COLO668 (cell line): ENCODE measurements around the gene MAP2K1.
"Not testable (repeated sequence)": the region's sequence is repeated elsewhere in the genome, so short reads cannot be mapped to it uniquely, and the experiment has no call there.

Experiments
- DNase-seq: peaks from one replicate; lab custom pipeline; 2025; ENCODE audit not compliant: unreplicated experiment; lab: John Stamatoyannopoulos, UW

MAP2K1 gene

DNA sequence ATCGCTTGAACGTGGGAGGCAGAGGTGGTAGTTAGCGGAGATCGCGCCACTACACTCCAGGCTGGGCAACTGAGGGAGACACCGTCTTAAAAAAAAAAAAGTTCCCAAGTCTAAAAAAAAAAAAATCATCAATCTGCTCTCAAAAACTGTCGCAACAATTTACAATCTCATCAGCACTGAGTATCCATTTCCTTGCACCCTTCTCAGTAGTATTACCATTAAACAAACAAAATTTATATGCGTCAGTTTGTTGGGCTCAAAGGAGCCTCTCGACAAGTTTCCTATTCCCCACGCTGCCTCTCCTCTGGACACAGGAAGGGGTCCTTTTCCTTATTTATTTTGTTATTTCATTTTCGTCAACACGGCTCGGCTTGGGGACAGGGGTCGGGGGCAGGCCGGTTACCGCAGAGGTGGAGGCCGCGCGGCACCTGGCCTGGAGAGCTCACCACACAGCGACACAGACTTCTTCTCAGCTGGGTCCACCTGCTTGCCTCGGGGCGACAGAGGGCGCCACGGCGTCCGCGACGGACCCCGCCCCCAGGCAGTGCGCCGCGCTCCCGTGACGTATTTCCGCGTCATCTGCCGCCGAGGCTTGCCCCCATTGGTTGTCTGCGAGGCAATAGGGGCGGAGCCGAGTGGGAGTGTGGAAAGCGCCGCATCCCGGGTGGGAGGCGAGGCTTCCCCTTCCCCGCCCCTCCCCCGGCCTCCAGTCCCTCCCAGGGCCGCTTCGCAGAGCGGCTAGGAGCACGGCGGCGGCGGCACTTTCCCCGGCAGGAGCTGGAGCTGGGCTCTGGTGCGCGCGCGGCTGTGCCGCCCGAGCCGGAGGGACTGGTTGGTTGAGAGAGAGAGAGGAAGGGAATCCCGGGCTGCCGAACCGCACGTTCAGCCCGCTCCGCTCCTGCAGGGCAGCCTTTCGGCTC lies at the start of gene MAP2K1:
TSS of gene MAP2K1 (plus strand) at position 709 of the 920 bp plus-strand sequence. CDS start 436 bp downstream, outside the sequence.
- DNase-seq = peak; percentile 98

DNA sequence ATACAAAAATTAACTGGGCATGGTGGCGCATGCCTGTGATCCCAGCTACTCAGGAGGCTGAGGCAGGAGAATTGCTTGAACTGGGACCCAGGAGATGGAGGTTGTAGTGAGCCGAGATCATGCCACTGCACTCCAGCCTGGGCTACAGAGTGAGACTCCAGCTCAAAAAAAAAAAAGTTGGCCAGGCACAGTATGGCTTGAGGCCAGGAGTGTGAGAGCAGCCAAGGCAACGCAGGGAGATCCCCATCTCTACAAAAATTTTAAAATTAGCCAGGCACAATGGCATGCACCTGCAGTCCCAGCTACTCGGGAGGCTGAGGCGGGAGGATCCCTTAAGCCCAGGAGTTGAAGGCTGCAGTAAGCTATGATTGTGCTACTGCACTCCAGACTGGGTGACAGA lies 38.2 kb upstream of the MAP2K1 start:
- not testable (repeated sequence) for DNase-seq

DNA sequence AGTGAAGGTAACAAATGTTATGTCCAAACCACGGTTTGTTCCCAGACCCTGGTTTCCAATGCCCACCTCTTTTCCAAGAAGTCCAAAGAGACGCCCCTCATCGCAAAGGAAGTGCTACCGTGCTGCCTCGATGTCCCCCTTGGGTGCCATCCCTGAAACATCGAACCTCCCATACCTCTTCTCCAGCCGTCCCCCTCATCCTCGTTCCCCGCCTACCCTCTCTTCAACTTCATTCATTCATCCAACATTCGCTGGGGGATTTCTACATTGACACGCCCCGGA lies 30.7 kb upstream of the MAP2K1 start:
- DNase-seq = no peak

DNA sequence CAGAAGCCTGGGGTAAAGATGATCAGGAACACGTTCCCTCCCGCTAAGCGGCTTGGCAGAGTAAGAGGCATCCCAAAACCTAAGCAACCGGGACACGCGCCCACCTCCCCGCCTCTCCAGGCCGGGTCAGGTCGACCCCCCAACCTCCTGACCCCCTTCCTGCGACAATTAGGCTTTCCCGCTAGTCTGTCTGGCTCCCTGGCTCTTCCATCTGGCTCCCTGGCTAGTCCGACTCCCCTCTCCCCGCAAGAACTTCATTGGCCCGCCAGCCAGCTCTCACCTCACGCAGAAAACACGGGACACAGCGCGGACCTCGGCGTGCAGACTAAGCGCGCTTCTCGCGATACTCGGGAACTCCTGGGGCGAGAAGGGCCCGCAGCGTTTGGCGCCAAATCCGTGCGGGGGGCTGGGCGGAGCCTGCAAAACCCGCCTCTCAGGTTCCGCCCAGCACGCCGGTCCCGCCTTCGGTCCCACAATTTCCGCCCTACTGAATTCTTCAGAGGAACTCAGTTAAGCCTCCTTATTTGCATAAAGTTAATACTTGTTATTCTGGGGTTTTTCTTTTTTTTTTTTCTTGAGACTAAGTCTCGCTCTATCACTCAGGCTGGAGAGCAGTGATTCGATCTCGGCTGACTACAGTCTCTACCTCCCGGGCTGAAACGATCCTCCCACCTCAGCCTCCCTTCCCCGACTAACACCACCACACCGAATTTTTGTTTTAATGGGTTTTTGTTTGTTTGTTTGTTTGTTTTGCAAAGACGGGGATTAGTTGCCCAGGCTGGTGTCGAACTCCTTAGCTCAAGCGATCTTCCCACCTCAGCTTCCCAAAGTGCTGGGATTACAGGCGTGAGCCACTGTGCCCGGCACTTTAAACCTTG lies 30.1 kb upstream of the MAP2K1 start, which contains the start of gene TIPIN:
TSS of gene TIPIN (minus strand) at position 327 of the 878 bp plus-strand sequence. CDS start 3,738 bp downstream, outside the sequence.
- peak; percentile 98 for DNase-seq

DNA sequence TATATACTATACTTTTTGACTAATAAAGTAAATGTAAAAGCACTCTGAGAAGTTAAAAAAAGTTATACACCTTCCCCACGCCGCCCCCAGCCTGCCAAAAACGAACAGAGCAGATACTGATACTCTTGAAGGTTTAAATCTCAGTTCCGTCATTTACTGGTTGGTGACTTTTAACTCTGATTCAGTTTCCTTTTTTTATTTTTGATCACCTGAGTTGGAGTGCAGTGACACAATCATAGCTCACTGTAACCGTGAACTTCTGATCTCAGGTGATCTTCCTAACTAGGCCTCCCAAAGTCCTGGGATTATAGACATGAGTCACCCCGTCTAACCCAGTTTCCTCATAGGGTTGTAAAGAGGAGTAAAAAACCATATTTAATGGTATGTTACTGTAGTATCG lies 27.0 kb upstream of the MAP2K1 start:
- DNase-seq = no peak

DNA sequence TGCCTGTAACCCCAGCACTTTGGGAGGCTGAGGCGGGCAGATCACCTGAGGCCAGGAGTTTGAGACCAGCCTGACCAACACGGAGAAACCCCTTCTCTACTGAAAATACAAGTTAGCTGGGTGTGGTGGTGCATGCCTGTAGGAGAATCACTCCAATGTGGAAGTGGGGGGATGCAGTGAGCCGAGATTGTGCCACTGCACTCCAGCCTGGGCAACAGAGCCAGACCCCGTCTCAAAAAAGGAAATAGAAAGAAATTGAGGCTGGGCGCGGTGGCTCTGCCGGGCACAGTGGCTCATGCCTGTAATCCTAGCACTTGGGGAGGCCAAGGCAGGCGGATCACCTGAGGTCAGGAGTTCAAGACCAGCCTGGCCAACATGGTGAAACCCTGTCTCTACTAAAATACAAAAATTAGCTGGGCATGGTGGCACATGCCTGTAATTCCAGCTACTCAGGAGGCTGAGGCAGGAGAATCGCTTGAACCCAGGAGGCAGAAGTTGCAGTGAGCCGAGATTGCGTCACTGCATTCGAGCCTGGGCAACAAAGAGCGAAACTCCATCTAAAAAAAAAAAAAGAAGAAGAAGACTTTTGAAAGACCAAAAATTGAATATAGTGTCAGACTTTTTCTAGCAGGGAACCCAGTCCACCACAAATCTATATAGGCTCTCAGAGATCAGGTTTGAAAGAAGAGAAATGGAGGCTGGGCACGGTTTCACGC lies 24.8 kb upstream of the MAP2K1 start:
- not testable (repeated sequence) for DNase-seq

DNA sequence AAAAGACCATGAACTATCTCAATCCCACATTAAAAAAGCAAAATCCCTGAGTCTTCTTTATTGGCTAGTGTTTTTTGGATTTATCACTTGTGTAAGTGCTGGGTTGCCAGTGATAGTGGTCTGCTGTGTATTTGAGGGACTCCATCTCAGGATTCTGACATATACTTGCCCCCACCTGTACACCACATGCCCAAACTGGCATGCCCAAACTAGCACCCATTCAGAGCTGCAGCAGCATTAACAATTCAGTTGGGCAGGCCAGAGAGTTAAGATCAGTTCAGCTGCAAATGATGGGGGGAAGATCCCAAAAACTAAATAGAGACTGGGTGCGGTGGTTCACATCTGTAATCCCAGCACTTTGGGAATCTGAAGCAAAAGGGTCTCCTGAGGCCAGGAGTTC lies 23.9 kb upstream of the MAP2K1 start:
- DNase-seq = no peak

DNA sequence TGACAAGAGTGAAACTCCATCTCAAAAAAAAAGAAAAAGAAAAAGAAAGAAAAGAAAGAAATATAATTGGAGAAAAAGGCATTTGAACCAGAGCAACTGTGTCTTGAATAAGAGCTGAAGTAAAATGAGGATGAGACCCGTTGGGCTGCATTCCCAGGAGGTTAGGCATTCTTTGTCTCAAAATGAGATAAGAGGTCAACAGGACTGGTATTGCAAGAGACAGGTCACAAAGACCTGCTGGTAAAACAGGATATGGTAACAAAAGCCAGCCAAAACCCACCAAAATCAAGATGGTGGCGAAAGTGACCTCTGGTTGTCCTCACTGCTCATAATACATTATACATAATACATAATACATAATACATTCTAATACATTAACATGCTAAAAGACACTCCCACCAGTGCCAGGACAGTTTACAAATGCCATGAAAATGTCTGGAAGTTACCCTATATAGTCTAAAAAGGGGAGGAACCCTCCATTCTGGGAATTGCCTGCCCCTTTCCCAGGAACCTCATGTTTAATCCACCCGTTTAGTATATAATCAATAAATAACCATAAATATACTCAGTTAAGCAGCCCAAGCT lies 21.7 kb upstream of the MAP2K1 start:
- no peak for DNase-seq

DNA sequence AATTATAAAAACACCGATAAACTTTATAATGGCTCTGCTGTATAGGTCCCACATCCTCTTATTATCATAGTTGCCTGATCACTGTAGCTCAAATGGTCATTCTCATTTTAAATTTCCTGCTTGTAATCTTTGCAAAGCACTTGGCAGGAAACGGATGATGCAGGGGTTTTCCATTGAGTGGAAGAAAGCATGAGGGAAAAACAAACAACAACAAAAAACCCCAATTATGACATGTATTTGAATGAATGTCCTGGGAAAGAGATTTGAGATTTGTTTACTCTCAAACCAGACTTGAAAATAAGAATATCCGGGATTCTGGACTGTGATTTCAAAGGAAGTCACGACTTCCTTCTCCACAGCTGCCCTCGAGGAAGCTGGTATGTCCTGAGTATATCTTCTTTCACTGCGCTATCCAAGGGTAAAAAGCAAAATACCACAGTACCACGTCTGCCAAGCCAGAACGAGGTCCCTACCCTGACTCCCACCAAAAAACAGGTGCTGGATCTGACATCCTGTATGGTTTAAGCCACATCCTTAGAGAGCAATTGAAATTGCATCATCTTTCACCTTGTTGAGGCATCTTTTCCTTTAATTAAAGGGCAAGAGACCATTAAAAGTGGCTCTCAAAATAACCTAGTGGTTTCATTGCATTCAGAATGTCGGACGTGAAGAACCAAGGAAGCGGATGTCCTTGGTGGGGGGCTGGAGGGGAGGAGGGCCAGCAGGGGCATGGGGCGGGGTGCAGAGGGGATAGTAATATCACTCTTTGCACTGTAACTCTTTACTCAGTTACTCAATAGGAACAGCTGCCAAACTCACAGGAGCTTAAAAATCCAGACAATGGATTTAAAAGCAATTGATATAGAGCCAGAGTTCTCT lies 16.7 kb upstream of the MAP2K1 start:
- DNase-seq = no peak

DNA sequence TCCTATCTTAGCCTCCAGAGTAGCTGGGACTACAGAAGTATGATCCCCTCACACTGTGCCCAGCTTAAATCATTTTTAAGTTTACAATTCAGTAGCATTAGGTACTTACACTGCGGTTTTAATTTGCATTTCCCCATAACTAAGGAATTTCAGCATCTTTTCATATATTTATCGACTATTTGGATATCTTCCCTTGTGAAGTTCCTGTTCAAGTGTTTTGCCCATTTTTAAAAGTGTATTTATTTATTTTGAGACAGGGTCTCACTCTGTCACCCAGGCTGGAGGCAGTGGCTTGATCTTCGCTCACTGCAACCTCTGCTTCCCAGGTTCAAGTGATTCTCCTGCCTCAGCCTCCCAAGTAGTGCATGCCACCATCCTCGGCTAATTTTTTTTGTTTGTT lies 12.5 kb upstream of the MAP2K1 start:
- DNase-seq = no peak

DNA sequence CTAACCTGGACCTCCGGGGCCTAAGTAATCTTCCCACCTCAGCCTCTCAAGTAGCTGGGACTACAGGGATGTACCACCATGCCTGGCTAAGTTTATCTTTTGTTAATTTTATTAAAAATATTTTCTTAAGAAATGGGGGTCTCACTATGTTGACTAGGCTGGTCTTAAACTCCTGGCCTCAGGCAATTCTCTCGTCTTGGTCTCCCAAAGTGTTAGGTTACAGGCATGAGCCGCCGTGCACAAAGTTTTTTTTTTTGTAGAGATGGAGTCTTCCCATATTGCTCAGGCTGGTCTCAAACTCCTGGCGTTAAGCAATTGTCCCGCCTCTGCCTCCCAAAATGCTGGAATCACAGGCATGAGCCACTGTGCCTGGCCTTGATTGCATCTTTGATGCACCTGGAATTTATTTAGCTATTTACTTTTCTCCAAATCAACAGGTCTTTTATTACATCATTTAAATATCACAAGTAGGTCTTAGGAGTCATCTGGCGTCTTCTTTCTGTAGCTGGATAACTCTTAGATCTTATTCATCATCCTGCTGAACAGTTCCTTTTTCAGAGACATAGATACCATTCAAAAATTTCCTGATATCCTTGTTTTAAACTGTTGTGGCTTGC lies 7.8 kb upstream of the MAP2K1 start:
- no peak for DNase-seq

DNA sequence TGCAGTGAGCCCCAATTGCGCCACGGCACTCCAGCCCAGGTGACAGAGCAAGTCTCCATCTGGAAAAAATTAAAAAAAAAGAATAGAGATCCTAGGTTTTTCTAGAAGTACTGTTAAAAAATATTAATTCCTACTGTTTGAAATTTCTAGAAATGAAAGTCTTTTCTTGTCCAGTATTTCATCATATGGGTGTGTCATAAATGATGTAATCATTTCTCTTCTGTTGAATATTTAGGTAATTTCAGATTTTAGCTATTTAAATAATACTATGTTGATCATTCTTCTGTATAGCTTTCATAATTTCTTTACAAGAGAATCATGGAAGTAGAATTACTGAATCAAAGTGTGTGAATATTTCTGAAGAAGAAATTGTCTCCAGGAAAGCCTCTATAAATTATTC lies 5.3 kb upstream of the MAP2K1 start:
- DNase-seq = not testable (repeated sequence)

DNA sequence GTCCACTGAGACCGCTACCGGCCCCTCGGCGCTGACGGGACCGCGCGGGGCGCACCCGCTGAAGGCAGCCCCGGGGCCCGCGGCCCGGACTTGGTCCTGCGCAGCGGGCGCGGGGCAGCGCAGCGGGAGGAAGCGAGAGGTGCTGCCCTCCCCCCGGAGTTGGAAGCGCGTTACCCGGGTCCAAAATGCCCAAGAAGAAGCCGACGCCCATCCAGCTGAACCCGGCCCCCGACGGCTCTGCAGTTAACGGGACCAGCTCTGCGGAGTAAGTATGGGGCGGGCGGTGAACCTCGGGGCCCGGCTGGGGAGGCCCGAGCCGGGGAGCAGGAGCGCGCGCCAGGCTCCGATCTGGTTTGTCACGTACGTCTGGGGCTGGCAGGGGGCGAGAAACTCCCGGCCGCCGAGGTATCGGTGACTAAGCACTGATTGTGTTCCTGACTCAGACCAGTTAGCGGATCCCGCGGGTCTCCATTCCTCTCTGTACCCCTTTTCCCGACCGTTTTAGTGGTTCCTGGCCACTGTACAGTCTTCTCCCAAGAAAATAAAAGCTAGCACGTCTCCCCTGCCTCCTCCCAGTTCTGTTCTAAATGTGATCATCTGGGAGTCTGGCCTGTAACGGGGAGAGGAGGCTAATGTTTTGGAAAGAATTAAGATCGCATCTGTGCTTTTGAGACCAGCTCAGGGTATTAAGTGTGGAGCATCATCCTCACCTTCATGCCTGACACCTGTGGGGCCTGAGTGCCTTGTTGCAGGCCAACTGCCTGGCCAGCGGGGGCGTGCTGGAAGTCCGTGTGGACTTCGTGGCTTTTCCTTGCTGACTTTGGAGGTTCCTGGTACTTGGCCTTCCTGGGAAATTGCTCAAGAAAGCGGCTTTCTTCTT lies 691 bp downstream of the MAP2K1 start:
- peak; percentile 67 for DNase-seq

DNA sequence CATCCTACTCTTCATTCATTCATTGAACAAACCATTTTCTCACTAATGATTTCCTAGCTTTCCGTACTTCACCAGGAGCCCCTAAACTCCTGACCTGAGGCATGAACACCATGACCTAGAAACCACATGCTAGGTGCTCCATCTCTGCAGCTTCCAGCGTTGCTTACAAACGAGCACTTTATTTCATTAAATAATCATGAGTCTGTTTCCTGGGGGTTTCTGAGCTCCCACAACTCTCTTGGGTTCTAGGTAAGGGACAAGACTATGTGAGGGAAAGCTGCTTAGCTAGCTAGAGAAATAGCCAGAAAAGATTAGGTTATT lies 1.3 kb downstream of the MAP2K1 start:
- no peak for DNase-seq

DNA sequence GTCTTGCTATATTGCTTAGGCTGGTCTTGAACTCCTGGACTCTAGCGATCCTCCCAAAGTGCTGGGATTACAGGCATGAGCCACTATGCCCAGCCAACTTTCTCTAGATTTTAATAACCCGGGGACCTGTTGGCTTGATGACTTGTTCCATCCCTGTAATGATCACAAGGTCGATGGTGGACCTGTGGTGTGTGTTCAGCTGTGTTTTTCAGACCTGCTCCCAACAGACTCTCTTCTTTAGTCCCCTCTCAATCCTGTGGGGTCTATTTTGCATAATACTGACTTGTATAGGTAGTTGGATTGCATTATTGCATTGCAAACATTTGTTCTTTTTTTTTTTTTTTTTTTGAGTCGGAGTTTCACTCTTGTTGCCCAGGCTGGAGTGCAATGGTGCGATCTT lies 1.9 kb downstream of the MAP2K1 start:
- no peak for DNase-seq

DNA sequence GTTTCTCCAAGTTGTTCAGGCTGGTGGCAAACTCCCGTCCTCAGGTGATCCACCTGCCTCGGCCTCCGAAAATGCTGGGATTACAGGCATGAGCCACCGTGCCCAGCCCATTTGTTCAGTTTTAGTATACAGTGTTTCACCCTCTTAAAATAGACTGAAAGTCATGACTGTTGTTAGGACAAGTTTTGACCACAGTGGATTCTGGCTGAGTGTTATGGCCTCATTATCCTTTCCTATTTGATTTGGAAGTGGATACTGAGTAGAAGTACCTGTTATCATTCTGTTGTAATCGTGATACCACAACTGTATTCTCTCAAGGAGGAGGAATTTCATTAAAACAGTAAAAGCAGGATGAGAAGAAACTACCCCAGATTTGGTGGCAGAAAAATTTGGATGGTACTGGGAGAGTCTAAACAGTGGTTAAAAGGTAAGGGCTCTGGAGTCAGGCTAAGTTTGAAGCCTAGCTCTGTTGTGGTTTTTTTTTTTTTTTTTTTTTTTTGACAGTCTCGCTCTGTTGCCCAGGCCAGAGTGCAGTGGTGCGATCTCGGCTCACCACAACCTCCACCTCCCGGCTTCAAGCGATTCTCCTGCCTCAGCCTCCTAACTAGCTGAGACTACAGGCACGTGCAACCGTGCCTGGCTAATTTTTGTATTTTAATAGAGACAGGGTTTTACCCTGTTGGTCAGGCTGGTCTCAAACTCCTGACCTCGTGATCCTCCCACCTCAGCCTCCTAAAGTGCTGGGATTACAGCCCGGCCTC lies 2.6 kb downstream of the MAP2K1 start:
- DNase-seq = no peak

DNA sequence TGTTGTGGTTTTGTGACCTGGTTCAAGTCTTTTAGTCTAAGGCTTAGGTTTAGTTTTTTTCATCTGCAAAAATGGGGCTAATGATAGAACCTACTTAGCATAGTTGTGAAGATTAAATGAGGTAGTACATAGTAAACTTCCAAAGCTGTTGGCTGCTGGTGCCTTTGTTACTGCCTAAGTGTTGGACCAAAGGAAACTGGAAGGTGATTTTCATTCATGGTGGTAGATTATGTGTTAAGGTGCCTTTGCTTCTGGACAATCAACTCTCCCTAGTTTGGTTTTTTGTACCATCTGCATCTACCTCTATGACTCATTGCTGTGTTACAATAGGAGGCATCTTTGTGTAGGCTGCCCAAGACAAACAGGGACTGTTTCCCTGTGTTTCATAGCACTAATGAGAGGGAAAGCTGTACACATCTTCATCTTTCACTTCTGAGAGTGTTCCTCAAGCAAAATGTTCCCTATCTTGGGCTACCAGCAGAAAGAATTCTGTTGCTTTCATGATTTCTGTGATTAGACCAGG lies 3.2 kb downstream of the MAP2K1 start:
- DNase-seq = no peak

DNA sequence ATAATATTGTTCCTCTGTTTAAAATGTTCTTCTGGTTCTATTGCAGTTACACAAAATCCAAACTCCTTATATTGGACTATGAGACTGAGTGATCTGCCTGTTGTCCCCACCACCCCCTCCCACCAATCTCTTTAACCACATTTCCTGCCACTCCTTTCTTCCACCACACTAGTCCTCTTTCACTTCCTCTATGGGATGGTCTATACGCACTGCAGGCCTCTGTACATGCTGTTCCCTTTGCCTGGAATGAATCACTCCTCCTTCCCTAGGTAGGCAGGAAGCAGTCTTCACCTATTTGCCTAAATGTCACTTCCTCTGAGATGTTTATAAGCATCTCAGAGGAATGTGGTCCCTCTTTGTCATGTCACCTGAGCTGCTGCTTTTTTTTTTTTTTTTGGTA lies 4.0 kb downstream of the MAP2K1 start:
- no peak for DNase-seq
